ENCODE results near the gene TNS3.

TNS3 gene

GRCh38 chr7:47565640-47566250 lies 16.2 kb downstream of the TNS3 start:
- no peak for FAIRE-seq
- DNase-seq (ENCODE audit: low spot score) = no peak

GRCh38 chr7:47563521-47563920 lies 18.4 kb downstream of the TNS3 start:
- DNase-seq (ENCODE audit: low spot score) (no peak), FAIRE-seq (no peak)

DNA sequence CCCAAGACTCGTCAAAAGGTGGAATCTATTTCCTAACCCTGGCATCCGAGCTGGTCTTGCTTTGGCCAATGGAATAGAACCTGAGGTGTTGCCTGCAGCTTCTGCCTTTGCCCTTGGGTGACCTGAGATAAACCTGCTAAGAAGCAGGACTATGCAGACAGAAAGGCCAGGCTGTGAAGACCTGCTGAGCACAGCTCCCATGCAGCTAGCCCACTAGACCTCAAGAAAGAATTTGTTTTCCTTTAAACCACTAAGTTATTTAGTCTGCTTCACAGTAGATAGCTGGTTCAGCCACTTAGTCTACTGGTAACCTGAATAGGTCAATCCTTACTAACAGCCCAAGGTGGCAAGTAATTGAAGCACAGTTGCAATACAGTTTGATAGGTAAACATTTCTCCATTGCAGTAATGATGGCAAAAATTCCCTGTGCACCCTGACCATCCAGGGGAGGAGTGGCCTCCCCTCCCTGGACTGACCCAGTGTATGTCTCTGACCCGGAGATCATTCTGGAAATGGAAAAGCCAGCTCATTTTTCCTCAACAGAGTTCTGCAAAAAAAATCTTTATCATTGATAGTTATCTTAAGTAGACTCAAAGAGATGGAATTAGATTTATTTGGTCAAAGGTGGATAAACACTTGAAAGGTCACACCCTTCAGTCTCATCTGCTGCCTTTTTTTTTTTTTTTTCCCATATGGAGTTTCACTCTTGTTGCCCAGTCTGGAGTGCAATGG lies 20.0 kb downstream of the TNS3 start:
- no peak for FAIRE-seq

GRCh38 chr7:47559306-47560220 lies 22.3 kb downstream of the TNS3 start:
- FAIRE-seq = no peak
- no peak for DNase-seq (ENCODE audit: low spot score)

More for the DNA sequence above, 20.0 kb downstream of the TNS3 start:
- DNase-seq (ENCODE audit: low spot score) = no peak

GRCh38 chr7:47557694-47558670 lies 23.9 kb downstream of the TNS3 start:
- DNase-seq (ENCODE audit: low spot score) (no peak), FAIRE-seq (no peak)

DNA sequence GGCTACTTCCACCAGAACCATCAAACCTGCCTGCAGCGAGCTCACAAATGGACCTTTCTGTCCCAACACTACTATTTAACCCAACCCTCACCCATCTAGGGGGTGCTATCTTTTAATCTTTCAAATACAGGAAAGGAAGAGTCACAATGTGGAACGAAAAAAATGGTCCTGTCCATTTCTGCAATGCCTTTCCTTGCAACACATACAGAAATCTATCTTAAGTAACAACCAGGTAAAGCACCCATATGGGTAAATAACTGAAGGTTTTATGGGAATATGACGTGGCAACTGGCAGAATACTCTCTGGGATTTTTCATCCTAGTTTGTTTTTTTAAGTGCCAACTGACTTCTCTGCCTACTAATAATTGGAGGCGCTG lies 24.6 kb downstream of the TNS3 start:
- DNase-seq (ENCODE audit: low spot score) (no peak), FAIRE-seq (no peak)

DNA sequence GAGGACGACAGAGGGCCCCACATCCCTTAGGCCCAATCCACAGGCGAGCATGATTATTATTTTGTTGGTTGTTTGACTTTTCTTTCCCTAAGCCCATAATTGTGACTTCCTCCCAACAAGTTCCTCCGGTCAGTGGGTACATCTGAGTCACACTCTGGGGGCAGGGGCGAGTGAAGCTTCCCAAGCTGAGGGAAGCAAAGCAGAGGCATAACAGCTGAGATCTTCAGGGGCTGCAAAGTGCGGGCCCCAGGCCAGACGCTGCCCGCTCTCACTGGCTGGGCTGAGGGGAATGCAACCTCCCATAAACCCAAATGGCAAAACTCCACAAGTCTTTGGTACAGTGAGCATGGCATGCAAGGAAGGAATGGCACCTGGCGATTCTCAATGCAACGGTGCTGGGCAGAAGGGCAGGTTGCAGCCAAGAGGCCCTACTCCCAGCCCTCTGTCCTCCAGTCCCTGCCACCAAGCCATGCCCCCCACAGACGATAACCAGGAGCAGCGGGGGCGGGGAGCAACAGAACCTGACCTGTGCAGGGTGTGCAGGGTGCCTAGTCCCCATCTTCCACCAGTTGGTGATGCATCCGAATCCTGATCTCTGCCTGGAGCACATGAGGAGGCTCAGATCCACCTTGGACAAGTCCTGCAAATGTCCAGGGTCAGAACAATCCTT lies 25.3 kb downstream of the TNS3 start:
- FAIRE-seq (no peak), DNase-seq (ENCODE audit: low spot score) (no peak)

DNA sequence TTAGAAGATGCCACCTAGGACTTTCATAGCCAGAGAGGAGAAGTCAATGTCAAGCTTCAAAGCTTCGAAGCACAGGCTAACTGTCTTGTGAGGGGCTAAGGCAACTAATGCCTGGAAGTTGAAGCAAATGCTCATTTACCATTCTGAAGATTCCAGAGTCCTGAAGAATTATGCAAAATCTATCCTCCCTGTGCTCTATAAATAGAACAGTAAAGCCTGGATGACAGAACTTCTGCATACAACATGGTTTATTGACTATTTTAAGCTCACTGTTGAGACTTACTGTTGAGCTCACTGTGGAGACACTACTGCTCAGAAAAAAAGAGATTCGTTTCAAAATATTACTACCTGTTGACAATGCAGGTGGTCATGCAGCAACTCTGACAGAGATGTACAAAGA lies 28.6 kb downstream of the TNS3 start:
- no peak for DNase-seq (ENCODE audit: low spot score)
- no peak for FAIRE-seq

- DNase-seq (ENCODE audit: low spot score) (peak; percentile 50), FAIRE-seq (peak; percentile 80)
These were observed 29.3 kb downstream of the TNS3 start for GRCh38 chr7:47552621-47553020.

DNA sequence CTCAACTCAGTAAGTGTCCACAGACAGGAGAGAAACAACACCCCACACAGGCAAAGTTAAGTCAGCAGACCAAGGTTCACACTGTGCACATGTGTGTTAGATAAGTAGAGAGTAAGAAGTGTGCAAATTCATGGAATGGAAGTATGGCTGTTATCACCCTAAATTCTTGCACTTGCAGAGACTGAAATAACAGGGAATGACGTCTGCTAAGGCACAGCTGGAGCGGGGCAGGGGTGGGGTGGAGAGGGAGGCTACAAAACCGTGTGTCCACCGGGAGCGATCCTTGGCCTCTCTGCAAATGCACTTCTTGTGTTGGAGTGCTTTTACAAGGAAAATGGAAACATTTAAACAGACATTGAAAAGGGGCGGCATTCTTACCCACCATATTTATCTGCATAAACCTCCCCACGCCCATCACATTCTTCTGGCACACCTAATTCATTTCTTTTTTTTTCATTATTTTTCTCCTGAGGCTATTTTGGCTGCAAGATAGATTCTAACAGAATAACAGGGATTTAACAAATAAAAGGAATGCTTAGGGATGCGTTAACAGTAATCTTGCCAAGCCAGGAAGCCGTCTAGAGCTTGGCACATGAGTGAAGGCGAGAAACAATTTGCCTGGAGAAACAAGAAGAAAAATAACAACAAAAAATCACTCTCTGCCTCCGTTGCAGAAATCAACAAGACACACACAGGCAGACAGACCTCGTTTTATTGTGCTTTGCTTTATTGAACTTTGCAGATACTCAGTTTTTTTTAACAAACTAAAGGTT lies 30.1 kb downstream of the TNS3 start:
- FAIRE-seq (no peak), DNase-seq (ENCODE audit: low spot score) (no peak)

DNA sequence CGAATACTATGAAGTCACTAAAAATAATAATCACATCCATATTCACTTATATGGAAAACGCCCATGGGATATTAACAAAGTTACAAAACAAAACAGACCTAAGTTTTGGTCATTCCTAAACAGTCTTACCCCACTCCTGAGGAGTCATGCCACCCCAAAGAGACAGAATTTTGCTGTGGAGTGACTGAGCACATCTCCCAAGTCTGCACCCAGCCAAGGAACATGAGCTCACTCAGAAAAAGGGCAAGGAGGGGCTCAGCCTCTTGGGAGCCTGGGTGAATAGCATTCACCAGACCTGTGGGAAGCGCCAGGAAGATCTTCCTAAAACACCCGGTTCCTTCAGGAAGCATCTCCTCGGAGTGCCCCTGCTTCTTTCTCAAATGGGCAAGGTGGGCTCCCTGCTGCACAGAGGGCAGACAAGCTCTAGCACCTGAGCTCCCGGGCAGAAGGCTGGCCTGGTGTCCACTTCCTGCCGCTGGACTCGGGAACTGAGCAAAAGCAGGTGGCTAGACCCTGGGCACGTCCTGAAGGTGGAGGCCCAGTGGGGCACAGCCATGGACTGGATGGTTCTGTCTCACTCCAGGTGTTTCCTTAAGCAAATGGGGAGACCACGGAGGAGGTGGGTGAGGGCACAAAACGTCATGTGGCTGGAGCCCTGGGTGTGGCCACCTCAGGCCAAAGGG lies 31.0 kb downstream of the TNS3 start:
- no peak for DNase-seq (ENCODE audit: low spot score)
- no peak for FAIRE-seq

DNA sequence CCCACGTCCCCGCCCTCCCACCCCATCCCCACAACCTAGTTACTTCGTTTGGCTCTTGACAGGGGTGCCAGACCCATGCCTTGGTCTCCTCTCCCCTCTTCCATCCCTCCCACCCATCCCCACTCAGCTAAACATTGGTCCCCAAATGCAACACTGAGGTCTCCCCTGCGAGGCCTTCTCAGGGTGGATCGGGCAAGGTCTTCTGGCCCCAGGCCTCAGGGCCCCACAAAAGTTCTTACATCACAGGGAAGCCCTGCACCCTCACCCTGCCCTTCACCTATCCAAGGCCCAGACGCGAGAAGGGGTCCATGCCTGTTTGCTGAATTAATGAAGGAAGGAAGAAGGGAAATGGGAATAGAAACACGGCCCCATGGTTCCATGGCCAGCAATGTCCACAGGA lies 32.0 kb downstream of the TNS3 start:
- no peak for FAIRE-seq
- no peak for DNase-seq (ENCODE audit: low spot score)

DNA sequence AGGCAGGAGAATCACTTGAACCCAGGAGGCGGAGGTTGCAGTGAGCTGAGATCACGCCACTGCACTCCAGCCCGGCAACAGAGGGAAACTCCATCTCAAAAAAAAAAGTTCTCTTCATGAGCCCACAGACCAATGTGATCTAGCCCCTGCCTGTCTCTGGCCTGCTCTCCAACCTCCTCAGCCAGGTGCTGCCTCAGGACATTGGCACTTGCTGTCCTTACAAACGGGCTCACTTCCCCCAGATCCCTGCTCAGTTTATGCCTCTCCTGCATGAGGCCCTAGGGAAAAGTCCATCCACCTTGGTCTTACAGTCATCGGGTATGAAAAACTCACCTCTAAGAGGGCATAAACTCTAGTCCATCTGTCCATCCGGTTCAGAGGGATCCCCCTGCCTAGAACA lies 32.5 kb downstream of the TNS3 start:
- FAIRE-seq = no peak

GRCh38 chr7:47548546-47548945 lies 33.4 kb downstream of the TNS3 start:
- no peak for FAIRE-seq
- DNase-seq (ENCODE audit: low spot score) = no peak

More for the DNA sequence above, 32.5 kb downstream of the TNS3 start:
- no peak for DNase-seq (ENCODE audit: low spot score)

- DNase-seq (ENCODE audit: low spot score) (no peak), FAIRE-seq (no peak)
These were observed 35.0 kb downstream of the TNS3 start for GRCh38 chr7:47546733-47547494.

GRCh38 chr7:47546171-47546570 lies 35.7 kb downstream of the TNS3 start:
- DNase-seq (ENCODE audit: low spot score) (no peak), FAIRE-seq (no peak)

DNA sequence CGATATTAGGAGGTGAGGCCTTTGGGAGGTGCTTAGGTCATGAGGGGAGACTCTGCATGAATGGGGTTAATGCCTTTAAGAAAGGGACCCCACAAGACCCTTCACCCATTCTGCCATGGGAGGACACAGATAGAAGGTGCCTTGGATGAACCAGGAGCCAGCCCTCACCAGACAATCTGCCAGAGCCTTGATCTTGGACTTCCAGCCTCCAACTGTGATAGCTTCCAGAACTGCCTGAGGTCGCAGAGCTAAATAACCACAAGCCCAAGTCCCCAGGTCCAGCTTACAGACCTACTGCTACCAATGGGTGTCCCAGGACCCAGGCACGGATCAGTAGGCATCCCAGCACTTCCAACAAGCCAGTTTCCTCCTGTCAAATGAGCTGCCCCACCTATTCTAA lies 37.5 kb downstream of the TNS3 start:
- FAIRE-seq = no peak
- DNase-seq (ENCODE audit: low spot score) = no peak

DNA sequence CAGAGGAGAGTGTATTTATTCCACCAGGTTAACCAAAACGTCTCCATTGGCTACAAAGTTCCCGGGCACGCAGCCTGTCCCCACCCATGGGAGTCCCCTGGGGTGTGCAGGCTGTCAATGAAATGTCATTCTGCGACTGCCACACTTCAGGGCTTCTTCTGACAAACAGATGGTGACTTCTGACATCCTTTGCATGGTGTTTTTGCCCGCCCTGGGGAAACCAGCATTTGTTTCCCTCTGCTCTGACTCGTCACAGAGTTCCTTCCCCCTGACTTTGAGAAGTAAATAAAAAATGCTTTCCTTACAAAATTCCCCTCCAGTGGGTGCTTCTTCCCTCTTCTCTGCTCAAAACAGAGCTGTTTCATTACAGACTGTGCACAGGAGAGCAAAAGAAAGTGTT lies 38.2 kb downstream of the TNS3 start:
- DNase-seq (ENCODE audit: low spot score) = no peak
- FAIRE-seq = no peak

Measured in RCC 7860 (cell line).